ENCODE results near the gene GALNT2. TPM values are rescaled to one million over a fixed set of nuclear protein-coding genes. Genes with fewer than 3 reads are reported as not detected.

The GALNT2 gene
- polyA plus RNA-seq, 3 donors: 19.6 to 25.6 (median 23.4) TPM

DNA sequence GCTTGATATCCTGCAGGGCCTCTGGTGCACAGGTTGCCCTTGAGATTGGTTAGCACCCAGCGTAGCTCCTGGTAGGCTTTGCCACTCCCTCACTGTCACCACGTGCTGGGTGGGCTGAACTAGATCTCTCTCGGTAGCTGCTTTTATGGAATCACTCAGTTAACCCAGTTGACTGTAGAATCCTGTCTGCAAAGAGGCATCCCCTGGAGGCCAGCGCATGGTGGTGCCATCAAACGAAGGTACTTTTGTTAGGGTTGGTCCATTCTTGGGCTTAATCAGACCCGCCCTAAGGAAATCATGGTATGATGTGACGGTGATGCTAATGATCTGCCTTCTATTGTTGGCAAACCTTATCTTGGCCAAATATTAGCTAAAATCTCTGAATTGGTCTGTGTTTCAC is 153.4 kb downstream of the GALNT2 start:
- H3K27me3 Mint-ChIP-seq (ENCODE audit: low read depth in 3 of 3): no peaks in the 10 kb centered on the region
- Histone ChIP-seq H3K9me3 (replicated peaks in 1 of 2; ENCODE audit: control insufficient read depth in 1 of 2, insufficient read depth in 1 of 2, low read length in 2 of 2) (no peaks in the 10 kb centered on the region), H3K9ac (ENCODE audit: insufficient read depth, low read length, poor library complexity, severe bottlenecking) (no peak overlapping the region), H3K4me2 (replicated peaks; ENCODE audit: extremely low read depth, low read length, poor library complexity, severe bottlenecking) (no peak overlapping the region), H3K27ac (ENCODE audit: low read depth in 1 of 2, low read length in 2 of 2) (no peak overlapping the region), H4K20me1 (ENCODE audit: insufficient read depth, low read length) (peaks cover 38% of the 10 kb centered on the region), H3K79me2 (ENCODE audit: insufficient read depth, low read length) (peaks cover 26% of the 10 kb centered on the region), H3K4me3 (replicated peaks in 1 of 3; ENCODE audit: low read depth in 2 of 3, low read length in 3 of 3) (no peak overlapping the region), H2AFZ (ENCODE audit: insufficient read depth, low read depth, low read length, poor library complexity, severe bottlenecking) (no peak overlapping the region), H3K27me3 (ENCODE audit: control insufficient read depth in 2 of 2, insufficient read depth in 2 of 2, low read length in 2 of 2) (no peaks in the 10 kb centered on the region), H3K4me1 (ENCODE audit: control insufficient read depth in 1 of 2, insufficient read depth in 2 of 2, low read length in 2 of 2) (no peaks in the 10 kb centered on the region), H3K36me3 (replicated peaks in 1 of 2; ENCODE audit: control insufficient read depth in 1 of 2, insufficient read depth in 2 of 2, low read length in 2 of 2) (peaks cover 0 to 2% of the 10 kb centered on the region in 2 donors)
- H3K9me3 Mint-ChIP-seq: peaks cover 0 to 3% (median 0%) of the 10 kb centered on the region in 7 donors
- TF ChIP-seq, protein P1, sequence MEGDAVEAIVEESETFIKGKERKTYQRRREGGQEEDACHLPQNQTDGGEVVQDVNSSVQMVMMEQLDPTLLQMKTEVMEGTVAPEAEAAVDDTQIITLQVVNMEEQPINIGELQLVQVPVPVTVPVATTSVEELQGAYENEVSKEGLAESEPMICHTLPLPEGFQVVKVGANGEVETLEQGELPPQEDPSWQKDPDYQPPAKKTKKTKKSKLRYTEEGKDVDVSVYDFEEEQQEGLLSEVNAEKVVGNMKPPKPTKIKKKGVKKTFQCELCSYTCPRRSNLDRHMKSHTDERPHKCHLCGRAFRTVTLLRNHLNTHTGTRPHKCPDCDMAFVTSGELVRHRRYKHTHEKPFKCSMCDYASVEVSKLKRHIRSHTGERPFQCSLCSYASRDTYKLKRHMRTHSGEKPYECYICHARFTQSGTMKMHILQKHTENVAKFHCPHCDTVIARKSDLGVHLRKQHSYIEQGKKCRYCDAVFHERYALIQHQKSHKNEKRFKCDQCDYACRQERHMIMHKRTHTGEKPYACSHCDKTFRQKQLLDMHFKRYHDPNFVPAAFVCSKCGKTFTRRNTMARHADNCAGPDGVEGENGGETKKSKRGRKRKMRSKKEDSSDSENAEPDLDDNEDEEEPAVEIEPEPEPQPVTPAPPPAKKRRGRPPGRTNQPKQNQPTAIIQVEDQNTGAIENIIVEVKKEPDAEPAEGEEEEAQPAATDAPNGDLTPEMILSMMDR (IDR thresholded peaks at IDR 0.05): no peak
- H3K4me3 Mint-ChIP-seq: no peak overlapping the region
- no peak for DNase-seq
- intact Hi-C loops (cut with micrococcal nuclease): no loop called here
- 86% methylated on average over 7 of the region's 7 CpGs for WGBS (ENCODE audit: insufficient coverage)
- peaks cover 6% of the 10 kb centered on the region for H3K4me1 Mint-ChIP-seq
- peaks cover 18 to 23% of the 10 kb centered on the region in 2 donors for H3K36me3 Mint-ChIP-seq
- H3K27ac Mint-ChIP-seq: no peak overlapping the region

DNA sequence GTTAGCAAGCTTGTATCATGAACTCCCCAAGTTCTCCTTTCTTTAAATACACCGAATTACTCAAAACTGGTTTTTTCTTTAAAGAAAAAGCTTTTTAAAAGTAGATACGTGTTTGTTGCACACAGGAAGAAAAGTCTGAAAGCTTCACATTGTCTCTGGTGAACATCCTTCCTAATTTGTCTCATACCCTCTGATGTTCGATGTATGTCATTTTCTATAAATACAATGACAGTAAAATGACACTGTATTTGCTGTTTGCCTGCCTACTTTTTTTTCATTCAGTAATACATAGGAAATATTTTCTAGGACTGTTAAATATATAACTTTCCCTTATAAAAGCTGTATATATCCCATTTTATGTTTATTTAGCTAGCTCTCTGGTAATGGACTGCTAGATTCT is 153.9 kb downstream of the GALNT2 start:
- TF ChIP-seq, protein P1 (IDR thresholded peaks at IDR 0.05): no peak
- no peak overlapping the region for H3K4me3 Mint-ChIP-seq
- no CpG with 5 or more reads among the region's 3 CpGs for WGBS (ENCODE audit: insufficient coverage)
- no peak for DNase-seq
- H4K20me1 ChIP-seq (ENCODE audit: insufficient read depth, low read length): peaks cover 41% of the 10 kb centered on the region
- H3K9ac ChIP-seq (ENCODE audit: insufficient read depth, low read length, poor library complexity, severe bottlenecking): no peak overlapping the region
- intact Hi-C loops (cut with micrococcal nuclease): no loop called here
- H3K4me3 ChIP-seq (replicated peaks in 1 of 3; ENCODE audit: low read depth in 2 of 3, low read length in 3 of 3): no peak overlapping the region
- peaks cover 6% of the 10 kb centered on the region for H3K4me1 Mint-ChIP-seq
- no peaks in the 10 kb centered on the region for H3K4me1 ChIP-seq (ENCODE audit: control insufficient read depth in 1 of 2, insufficient read depth in 2 of 2, low read length in 2 of 2)
- peaks cover 0 to 3% (median 0%) of the 10 kb centered on the region in 7 donors for H3K9me3 Mint-ChIP-seq
- H3K79me2 ChIP-seq (ENCODE audit: insufficient read depth, low read length): peaks cover 26% of the 10 kb centered on the region
- no peak overlapping the region for H2AFZ ChIP-seq (ENCODE audit: insufficient read depth, low read depth, low read length, poor library complexity, severe bottlenecking)
- H3K9me3 ChIP-seq (replicated peaks in 1 of 2; ENCODE audit: control insufficient read depth in 1 of 2, insufficient read depth in 1 of 2, low read length in 2 of 2): no peaks in the 10 kb centered on the region
- H3K36me3 Mint-ChIP-seq: peaks cover 18 to 23% of the 10 kb centered on the region in 2 donors
- H3K27me3 Mint-ChIP-seq (ENCODE audit: low read depth in 3 of 3): no peaks in the 10 kb centered on the region
- H3K27ac Mint-ChIP-seq: no peak overlapping the region
- no peaks in the 10 kb centered on the region for H3K27me3 ChIP-seq (ENCODE audit: control insufficient read depth in 2 of 2, insufficient read depth in 2 of 2, low read length in 2 of 2)
- H3K4me2 ChIP-seq (replicated peaks; ENCODE audit: extremely low read depth, low read length, poor library complexity, severe bottlenecking): no peak overlapping the region
- H3K36me3 ChIP-seq (replicated peaks in 1 of 2; ENCODE audit: control insufficient read depth in 1 of 2, insufficient read depth in 2 of 2, low read length in 2 of 2): peaks cover 0 to 2% of the 10 kb centered on the region in 2 donors
- no peak overlapping the region for H3K27ac ChIP-seq (ENCODE audit: low read depth in 1 of 2, low read length in 2 of 2)

Data from CD14-positive monocyte (primary cell).